ENCODE measurements around the gene PSMG4.

GRCh38 chr6:3305831-3306230 is 47.1 kb downstream of the PSMG4 start:
- TF ChIP-seq, protein P1, sequence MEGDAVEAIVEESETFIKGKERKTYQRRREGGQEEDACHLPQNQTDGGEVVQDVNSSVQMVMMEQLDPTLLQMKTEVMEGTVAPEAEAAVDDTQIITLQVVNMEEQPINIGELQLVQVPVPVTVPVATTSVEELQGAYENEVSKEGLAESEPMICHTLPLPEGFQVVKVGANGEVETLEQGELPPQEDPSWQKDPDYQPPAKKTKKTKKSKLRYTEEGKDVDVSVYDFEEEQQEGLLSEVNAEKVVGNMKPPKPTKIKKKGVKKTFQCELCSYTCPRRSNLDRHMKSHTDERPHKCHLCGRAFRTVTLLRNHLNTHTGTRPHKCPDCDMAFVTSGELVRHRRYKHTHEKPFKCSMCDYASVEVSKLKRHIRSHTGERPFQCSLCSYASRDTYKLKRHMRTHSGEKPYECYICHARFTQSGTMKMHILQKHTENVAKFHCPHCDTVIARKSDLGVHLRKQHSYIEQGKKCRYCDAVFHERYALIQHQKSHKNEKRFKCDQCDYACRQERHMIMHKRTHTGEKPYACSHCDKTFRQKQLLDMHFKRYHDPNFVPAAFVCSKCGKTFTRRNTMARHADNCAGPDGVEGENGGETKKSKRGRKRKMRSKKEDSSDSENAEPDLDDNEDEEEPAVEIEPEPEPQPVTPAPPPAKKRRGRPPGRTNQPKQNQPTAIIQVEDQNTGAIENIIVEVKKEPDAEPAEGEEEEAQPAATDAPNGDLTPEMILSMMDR (IDR thresholded peaks at IDR 0.05; ENCODE audit: extremely low read depth in 1 of 2, insufficient read depth in 1 of 2, low read depth in 1 of 2, low read length in 2 of 2): no peak
- no peak for TF ChIP-seq POLR2A (IDR thresholded peaks at IDR 0.05; ENCODE audit: low read depth, low read length)
